Erythroblast (primary cell): ENCODE measurements around the gene PPARD.

ENCODE experiments used
- GATA1 ChIP-seq: IDR thresholded peaks from 2 replicates; pipeline ENCODE4 v1.6.1; 2011; ENCODE audit warnings: low read depth, mild to moderate bottlenecking, control low read depth, low read length, moderate library complexity
- POLR2A ChIP-seq: IDR thresholded peaks from 2 replicates; pipeline ENCODE4 v1.6.1; 2011; ENCODE audit warnings: mild to moderate bottlenecking, low read length

DNA sequence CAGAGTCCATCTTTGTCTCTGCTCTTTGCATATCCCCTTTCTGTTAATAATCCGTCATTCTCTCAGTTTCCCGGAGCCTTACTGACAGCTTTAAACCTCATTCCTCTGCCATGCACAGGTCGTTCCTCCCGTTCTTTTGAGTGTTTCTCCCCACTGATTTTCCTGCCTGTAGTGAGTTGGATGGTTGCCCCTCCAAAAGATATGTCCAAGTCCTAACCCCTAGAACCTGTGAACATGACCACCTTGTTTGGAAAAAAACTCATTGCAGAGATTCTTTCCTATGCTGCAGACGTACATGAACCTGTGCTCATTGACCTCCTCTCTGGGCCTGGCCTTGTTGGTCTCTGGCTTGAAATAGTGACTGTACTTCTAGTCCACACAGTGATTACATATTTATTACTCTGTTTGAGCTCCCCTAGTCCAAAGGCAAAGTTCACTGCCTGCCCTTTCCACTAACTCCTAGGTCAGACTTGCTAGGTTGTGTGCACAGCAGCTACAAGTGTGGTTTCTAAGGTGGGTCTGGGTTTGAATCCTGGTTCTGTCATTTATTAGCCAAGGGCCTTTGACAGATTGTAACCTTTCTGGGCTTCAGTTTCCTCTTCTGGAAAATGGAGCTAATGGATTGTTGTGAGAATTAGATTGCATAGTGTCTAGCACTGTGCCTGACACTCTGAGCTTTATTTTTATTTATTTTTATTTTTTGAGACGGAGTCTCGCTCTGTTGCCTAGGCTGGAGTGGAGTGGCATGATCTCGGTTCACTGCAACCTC lies 29.3 kb downstream of the PPARD start:
- TF ChIP-seq POLR2A (no peak), GATA1 (no peak)
